HL-60 (cell line): Measurements from ENCODE around the gene EBF4.

Experiments
- CTCF ChIP-seq: IDR thresholded peaks from one replicate; pipeline ENCODE4 v1.5.1; 2011; ENCODE audit warnings: low read length, control low read depth, inconsistent platforms; ENCODE audit not compliant: insufficient read depth
- REST ChIP-seq: IDR thresholded peaks from 2 replicates; pipeline ENCODE4 v1.6.1; 2012; ENCODE audit warnings: low read depth; ENCODE audit not compliant: insufficient replicate concordance
- SPI1 ChIP-seq: IDR thresholded peaks from 2 replicates; pipeline ENCODE4 v1.6.1; 2012; ENCODE audit warnings: low read depth, mild to moderate bottlenecking, borderline replicate concordance

- TF ChIP-seq REST (no peak), CTCF (no peak), SPI1 (no peak)
Measured at GRCh38 chr20:2805689-2806350, 113.2 kb downstream of the EBF4 start.
